GM19351 (cell line): ENCODE measurements around the gene CHAMP1.

Source experiments
- ATAC-seq: cut with Tn5 transposase; IDR thresholded peaks from one replicate; pipeline ENCODE4 v1.9.1; 2021; ENCODE audit warnings: mild to moderate bottlenecking, moderate library complexity; ENCODE audit not compliant: unreplicated experiment

The CHAMP1 gene

DNA sequence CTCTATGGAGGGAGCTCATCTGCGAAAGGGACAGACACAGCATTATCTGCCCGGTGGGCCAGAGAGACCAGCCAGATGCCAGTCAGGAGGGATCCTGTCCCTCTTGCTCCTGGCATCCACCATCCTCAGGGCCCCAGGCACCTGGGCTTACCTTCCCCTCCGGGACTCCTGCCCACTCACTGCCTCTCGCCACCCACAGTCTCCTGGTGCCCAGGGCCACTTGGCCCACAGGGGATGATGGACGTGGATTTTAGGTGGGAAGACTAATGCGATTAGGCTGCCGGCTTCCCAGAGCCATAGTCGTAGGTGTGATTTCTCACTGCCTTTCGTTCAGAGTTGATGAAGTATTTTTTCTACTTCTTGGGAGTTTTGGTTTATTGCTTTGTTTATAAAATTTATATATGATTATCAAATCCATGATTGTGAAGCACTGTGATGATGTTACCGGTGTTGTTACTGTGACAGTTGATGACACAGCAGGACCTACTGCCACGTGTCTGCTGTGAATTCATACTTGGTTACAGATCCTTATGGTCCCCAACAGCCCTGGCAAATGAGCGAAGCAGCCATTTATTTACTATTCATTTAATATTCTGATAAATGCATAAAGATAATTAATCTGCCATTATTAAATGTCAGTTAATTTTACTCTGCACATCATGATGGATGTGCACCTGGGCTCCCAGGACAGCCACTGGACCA lies 14.5 kb upstream of the CHAMP1 start:
- ATAC-seq = no peak

DNA sequence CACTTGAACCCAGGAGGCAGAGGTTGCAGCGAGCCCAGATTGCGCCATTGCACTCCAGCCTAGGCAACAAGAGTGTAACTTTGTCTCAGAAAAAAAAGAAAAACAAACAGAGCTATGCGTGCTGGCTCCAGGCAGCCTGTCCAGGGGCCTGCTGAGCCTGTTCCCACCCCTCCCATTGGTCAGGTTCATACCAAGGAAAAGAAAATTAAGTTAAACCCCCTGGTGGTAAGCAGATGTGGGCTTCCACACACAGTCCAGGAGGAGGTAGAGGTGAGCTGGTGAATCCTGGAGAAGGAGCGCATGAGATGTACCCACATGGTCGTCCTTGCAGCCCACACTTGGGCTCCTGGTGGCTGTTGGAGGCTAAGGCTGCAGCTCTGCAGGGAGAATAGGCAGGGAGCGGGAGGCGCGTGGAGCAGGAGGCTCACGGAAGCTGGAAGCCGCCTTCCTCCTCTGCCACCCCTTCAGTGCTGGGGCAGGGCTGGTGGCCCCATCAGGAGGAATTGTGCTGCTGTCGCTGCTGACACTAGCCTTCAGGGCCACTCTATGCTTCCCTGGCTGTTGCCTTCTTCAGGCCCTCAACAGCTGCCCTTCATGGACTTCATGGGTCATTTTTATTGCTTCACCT lies 10.5 kb upstream of the CHAMP1 start:
- no peak for ATAC-seq

- no peak for ATAC-seq
Observed at GRCh38 chr13:114304346-114305034, 9.8 kb upstream of the CHAMP1 start.

DNA sequence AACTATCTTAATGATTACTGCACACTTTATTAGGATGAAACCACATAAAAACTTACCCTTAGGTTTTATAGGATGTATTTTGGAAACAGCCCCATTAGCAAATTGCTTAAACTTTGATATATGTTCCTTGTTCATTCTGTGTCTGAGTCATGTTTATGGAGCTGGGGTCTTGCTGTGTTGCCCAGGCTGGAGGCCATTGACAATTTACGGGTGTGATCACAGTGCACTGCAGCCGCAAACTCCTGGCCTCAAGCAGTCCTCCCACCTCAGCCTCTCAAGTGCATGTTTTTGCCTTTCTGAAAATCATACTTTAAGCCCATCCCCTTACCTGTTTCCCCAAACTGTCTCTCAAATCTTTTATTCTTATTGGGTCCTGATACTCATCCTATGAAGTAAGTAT lies 5.2 kb upstream of the CHAMP1 start:
- no peak for ATAC-seq

- no peak for ATAC-seq
Observed at GRCh38 chr13:114309806-114310410, 4.4 kb upstream of the CHAMP1 start.

GRCh38 chr13:114310956-114311355 lies 3.3 kb upstream of the CHAMP1 start:
- no peak for ATAC-seq

DNA sequence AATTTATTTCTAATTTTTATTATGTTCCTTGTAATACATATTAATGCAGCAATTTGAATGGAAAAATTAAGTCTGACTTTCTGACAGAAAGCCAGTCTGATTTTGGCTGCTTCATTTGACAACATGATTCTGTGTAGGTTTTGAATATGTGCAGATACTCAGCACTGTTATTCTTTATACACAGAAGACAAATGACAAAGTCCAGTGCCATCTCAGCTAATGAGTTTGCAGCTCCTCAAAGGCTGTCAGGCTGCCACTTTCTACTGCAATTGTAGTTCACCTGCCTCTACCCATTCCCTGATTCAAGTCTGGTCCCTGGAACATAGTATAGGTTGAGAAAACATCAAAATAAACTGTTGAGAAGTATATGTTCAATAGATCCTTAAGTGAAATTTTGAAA lies 2.9 kb upstream of the CHAMP1 start:
- ATAC-seq = no peak

GRCh38 chr13:114311908-114312307 lies 2.4 kb upstream of the CHAMP1 start:
- ATAC-seq = no peak

- ATAC-seq = peak; percentile 46
Observed at GRCh38 chr13:114313061-114313860, 1.0 kb upstream of the CHAMP1 start.

DNA sequence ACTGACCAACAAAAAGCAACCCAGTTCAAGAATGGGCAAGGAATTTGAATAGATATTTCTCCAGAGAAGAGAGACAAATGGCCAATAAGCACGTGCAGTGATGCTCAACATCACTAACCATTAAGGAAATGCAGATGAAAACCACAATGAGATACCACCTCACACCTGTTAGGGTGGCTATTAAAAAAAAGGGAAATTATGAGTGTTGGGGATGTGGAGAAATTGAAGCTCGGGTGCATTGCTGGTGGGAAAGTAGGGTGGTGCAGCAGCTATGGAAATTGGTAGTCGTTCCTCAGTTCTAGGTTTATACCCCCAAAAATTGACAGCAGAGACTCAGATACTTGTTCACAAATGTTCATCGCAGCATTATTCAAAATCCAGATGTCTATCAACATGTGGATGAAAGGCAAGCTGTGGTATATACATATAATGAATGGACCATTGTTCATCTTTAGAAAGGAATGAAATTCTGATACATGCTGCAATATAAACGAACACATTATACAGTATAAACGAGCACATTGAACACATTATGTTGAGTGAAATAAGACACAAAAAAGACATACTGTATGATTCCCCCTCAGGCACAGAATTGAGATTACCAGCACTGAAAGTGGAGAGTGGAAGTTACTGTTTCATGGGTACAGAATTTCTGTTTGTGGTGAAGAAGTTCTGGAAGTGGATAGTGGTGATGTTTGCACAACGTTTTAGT lies 927 bp downstream of the CHAMP1 start:
- no peak for ATAC-seq

DNA sequence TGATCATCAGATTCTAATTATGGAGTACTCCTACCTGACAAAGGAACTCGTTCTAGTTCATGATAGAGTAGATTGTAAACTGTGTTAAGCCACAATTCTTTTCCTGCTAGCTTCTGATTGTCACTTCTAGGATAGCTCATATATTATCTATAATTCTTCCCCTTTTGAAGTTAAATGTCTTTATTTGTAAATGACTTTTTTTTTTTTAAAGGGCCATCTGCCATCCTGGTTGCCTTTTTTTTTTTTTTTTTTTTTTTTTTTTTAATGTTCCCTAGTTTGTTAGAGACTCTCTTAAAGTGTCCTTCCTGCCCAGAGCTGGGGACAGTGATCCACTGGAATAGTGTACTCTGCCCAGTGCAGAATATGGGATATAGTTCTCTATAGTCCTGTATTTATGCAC lies 4.3 kb downstream of the CHAMP1 start:
- ATAC-seq = no peak

- ATAC-seq = no peak
Observed at GRCh38 chr13:114319441-114319913, 5.2 kb downstream of the CHAMP1 start.

DNA sequence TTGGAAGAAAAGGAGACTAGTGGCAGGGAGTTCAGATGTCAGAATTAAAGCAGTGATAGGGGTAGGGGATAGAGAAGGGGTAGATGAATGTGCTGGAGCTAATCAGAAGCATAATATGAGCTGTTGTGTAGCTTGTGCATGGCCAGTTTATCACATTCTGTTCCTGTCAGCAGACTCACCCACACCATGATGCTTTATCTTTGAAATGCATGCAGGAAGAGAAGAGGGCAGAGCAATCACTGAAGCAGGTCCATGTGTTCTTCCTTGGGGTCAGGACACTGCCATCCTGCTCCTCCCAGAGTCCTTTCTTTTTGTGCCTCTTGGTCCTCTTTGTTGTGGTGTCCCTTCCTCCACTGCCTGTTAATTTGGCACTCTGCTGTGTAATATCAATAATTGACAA lies 5.8 kb downstream of the CHAMP1 start:
- no peak for ATAC-seq

GRCh38 chr13:114321256-114321655 lies 7.0 kb downstream of the CHAMP1 start:
- ATAC-seq = no peak

- no peak for ATAC-seq
Observed at GRCh38 chr13:114323349-114323748, 9.0 kb downstream of the CHAMP1 start.

GRCh38 chr13:114324334-114324733 lies 10.0 kb downstream of the CHAMP1 start:
- no peak for ATAC-seq

GRCh38 chr13:114325729-114326128 lies 11.4 kb downstream of the CHAMP1 start:
- no peak for ATAC-seq

GRCh38 chr13:114328034-114328433 lies 13.7 kb downstream of the CHAMP1 start:
- ATAC-seq = no peak

DNA sequence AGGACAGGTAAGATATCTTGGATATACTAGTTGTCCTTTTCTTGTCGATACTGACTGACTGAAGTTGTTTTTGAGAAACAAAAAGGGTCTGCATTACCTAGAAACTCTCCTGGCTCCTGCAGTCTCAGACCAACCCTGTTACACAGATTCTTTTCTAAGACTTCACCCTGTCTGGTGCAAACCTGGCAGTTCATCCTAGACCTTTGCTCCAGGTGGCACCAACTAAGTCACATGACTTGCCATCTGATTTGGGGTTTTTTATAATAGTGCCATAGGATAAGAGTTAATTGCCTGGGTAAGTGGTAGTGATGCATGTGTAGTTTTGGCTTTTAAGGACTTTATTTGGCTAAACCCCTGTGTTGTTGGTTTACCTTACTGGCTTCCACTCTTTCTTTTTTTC lies 14.3 kb downstream of the CHAMP1 start:
- no peak for ATAC-seq

GRCh38 chr13:114330086-114330485 lies 15.8 kb downstream of the CHAMP1 start:
- ATAC-seq = no peak
